HuH-7 (cell line): Measurements from ENCODE around the gene CDC42BPA.

ENCODE experiments used
- DNase-seq: peaks from one replicate; pipeline ENCODE4 v3.0.0; 2011; ENCODE audit warnings: low spot score

Gene CDC42BPA

DNA sequence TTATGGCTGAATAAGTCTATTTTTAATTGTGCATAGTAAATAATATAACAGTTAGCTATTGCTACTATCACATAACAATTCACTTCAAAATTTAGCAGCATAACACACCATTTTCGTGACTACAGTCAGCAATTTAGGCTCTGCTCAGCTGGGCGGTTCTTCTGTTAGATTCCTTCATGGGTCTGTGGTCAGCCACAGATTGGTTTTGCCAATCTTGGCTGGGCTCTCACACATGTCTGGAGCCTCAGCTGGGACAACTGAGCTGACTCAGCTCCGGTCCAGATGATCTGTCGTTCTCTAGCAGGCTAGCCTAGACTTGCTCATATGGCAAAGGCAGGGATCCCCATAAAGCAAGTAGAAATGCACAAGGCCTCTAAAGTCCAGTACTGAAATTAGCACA is 15.1 kb upstream of the CDC42BPA start:
- no peak for DNase-seq

DNA sequence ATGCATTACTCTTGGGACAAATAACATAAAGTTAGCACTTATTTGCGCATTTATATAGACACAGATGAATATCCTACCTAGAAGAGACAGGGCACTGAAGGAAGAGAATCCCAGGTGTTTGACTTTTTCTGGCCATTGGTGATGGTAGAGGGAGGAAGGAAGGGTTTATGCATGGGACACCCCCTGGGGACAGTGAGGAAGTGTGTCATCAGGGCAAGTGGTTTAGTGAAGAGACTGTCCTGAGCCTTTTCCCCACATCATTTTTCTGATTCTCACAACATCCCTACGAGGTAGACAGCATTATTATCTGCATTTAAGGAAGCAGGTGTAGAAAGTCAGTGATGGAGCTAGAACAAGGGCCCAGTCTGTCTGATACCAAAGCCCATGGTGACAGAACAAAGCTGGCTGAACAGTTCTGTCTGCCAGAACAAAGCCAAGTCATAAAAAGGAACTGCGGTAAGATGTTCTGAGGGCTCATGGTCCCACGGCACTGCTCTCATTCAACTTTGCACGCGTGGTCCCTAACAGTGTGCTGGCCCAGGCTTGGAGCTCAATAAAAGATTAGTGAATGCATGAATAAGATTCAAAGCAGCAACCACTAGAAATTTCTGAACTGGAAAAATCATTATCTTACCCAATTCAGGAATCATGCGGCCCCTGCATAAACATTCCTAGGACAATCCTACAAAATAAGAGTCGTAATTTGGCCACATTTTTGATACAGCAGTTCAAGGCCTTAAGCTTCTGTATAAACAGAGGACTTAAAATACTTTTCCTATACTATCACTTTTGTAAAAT is 12.2 kb upstream of the CDC42BPA start:
- DNase-seq = no peak

DNA sequence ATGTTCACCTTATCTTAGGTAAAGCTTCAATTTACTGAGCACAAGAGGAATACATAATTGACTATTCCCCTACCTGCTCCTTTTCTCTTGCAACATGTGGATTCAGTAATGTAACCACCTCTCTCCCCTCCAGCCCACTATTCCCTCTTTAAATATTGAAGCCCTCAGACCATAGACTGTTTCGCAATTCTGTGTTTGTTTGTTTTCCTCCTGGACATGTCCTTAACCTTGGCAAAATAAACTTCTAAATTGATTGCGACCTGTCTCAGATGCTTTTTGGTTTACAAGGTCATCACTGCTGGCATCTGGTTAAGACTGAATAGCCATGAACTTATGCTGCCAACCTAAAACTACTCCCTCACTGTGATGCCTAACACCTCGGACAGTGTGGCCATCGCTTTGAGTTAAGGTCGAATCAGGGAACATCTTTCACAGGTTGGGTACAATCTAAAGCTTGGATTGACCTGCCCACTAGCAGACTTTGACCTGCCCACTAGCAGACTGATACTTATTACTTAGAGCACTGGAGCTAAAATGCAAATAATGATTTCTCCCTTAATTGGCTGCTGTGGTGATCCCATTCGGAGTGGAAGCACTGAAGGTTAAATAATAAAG is 10.2 kb upstream of the CDC42BPA start:
- DNase-seq = no peak

GRCh38 chr1:227325156-227325555 is 6.9 kb upstream of the CDC42BPA start:
- no peak for DNase-seq

- no peak for DNase-seq
Measured at GRCh38 chr1:227323967-227324268, 5.6 kb upstream of the CDC42BPA start.

DNA sequence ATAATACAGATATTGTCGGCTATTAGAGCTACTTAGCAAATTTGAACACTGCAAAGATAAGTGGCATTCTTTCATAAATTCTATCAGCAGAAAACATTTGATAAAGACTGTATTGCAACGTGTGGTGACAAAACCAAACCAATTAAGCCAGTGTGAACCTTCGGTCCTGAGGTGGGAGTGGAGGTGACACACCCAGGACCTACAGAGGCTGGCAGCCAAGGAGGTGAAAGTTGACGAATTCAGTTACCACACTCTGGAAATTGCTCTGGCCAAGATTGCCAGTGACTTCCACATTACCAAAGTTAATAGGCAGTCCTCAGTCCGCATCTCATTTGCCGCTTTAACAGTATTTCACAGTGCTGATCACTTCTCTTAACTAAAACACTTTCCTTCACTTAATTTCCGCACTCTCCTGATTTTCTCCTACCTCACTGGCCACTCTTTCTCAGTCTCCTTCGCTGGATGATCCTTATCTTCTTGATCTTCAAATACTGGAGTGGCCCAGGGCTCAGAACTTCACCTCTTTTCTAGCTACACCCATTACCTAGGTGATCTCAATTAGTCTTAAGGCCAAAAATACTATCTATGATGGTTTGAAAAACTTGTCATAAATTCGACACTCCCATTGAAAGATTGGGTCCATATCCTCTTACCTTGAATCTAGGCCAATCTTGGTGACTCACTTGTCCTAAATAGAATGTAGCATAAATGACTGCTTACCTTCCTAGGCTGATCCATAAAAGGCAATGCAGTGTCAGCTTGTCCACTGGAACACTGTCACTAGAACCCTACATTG is 5.1 kb upstream of the CDC42BPA start:
- peak; percentile 41 for DNase-seq

- DNase-seq = peak; percentile 29
Measured at GRCh38 chr1:227322376-227322775, 4.1 kb upstream of the CDC42BPA start.

GRCh38 chr1:227321035-227321434 is 2.7 kb upstream of the CDC42BPA start:
- no peak for DNase-seq

GRCh38 chr1:227320476-227320875 is 2.2 kb upstream of the CDC42BPA start:
- DNase-seq = no peak

DNA sequence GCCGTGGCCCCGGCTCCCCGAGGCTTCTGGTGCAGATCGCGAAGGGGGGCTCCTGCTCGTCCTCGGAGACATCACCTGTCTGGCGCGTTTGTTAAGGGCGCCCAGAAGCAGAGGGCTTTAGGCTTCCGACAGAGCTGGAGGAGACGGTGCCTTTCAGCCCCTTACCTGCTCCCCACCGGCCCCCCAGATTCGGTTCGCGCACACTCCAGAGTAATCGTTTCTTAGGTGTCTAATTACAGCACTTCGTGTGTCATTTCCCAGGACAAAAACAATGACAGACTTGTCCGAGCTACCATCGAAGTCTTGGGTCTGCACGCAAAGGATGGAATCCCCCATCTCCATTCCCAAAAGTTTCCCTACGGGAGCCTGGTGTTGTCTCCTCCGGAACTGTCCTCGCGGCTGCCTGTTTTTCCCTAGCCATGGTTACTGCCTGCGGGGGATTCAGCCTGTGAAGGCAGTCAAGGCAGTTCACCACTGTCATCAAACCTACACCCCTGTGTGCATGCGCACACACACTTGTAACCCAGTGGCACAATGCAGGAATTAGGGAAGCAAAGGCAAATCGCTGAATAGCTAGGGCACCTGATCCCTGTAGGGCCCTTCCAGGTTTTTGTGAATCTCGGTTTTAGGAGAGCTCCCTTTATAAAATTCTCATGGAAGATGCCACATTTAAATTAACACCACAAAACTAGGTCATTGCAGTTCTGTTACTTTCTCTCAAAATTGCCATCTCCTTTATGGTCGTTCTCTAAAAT is 738 bp upstream of the CDC42BPA start:
- DNase-seq = peak; percentile 71

DNA sequence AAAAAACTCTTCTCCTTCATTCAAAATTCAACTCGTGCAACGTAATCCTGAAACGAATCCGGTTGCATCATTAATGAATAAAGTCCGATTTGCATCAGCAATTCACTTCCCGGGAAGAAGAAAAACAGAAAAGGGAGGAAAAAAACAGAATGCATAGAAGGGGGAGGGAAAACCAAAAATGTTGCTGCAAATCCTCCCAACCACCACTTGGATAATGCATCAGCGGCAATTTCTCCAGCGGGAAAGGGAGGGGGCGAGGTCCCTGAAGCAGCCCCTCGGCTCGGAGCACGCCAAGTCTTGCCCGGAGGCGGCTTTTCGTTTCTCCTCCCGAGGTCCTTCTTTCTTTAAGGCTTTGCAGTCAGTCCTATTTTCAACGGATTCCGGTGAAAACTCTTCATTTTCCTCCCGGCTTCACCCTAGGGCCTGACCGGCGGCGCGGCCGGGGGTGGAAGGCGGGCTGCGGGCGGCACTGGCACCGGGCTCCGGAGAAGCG is 723 bp downstream of the CDC42BPA start:
- DNase-seq = peak; percentile 72

GRCh38 chr1:227317011-227317451 is 1.3 kb downstream of the CDC42BPA start:
- DNase-seq = no peak

DNA sequence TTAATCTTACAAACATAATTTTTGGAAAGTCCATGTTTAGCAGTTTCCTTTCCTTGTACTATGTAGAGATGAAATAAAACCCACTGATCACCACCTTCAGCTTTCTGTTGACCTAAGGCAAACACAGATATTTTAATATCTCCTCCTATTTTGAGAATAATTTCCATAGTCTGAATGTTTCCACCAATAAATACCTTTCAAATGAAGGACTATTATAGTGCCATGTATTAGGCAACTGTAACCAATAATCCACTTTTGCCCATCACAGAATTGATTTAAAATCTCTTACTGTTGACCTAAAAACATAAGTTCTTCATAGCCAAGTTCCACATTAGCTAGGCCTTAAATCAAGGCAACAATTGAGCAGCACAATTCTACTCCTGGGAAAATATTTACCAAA is 1.8 kb downstream of the CDC42BPA start:
- DNase-seq = no peak

- peak; percentile 70 for DNase-seq
Measured at GRCh38 chr1:227315629-227316346, 2.5 kb downstream of the CDC42BPA start.

GRCh38 chr1:227314014-227314848 is 4.1 kb downstream of the CDC42BPA start:
- DNase-seq = no peak

DNA sequence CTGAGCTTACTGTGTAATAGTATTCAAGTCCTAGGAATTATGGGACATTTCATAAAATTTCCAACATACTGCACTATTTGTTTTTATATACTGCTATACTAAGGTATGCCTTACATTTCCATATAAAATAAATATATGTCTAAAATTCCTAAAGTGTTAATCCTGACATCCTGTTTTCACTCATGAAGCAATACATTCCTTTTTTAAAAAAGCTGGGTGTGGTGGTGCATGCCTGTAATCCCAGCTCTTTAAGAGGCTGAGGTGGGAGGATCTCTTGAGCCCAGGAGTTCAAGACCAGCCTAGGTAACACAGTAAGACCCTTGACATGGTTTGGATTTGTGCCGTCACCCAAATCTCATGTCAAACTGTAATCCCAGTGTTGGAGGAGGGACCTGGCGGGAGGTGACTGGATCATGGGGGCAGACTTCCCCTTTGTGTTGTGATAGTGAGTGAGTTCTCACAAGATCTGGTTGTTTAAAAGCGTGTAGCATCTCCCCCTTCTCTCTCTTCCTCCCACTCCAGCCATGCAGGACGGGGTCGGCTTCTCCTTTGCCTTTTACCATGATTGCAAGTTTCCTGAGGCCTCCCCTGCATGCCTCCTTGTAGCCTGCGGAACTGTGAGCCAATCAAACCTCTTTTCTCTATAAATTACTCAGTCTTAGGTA is 5.8 kb downstream of the CDC42BPA start:
- no peak for DNase-seq

DNA sequence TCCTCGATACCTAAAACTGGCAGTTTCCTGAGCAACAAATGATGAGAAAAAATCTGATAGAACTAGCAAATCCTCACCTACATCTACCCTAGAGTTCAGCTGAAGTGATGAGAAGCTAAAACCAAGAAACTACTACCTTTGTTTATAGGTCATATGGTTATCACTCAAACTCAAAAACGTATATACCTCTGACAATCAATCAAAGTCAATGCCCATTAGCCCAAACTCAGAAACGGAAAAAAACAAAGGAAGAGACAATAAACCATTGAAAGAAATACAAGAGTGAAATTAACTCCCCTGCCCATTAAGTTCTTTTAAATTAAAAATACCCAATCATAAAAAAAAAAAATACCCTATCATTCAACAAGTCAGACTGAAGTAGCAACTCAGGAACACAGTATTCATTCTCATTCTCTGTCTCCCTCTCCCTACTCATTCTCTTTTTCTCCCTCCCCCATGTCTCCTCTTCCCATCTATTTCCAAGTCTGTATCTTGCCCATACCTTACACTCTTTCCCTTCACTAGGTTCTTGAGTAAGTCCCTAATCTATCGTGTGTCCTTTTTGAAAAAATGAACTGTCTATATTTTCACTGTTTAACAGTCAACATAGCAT is 6.8 kb downstream of the CDC42BPA start:
- no peak for DNase-seq

GRCh38 chr1:227308367-227309336 is 9.6 kb downstream of the CDC42BPA start:
- DNase-seq = no peak
